ENCODE data around the gene DPH7.
"Not testable (repeated sequence)": the region's sequence is repeated elsewhere in the genome, so short reads cannot be mapped to it uniquely, and the experiment has no call there.

Gene DPH7

DNA sequence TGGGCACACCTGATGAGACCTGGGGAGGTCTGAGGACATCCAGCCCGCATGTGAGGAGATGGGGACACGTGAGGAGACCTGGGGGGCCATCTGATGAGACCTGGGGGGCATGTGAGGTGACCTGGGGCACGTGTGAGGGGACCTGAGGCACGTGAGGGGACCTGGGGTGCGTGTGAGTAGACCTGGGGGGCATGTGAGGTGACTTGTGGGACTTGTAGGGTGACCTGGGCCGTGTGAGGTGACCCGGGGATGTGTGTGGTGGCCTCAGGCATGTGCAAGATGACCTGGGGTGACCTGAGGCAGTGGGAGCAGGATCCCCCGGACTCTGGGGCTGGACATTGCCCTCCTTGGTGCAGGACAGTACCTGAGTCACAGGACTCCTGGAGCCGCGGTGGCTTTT lies 59.2 kb downstream of the DPH7 start:
- TF ChIP-seq CTCF (conservative IDR thresholded peaks at IDR 0.05; ENCODE audit: low read length) (no peak), EZH2phosphoT487 (IDR thresholded peaks at IDR 0.05; ENCODE audit: borderline replicate concordance) (no peak)
- Histone ChIP-seq H4K20me1 (ENCODE audit: insufficient read depth, low read length, poor library complexity, severe bottlenecking) (no peaks in the 10 kb centered on the region), H3K9ac (ENCODE audit: low read depth, low read length, poor library complexity, severe bottlenecking) (no peak overlapping the region), H3K27me3 (ENCODE audit: insufficient read depth, low read length, poor library complexity, severe bottlenecking) (no peaks in the 10 kb centered on the region), H3K4me2 (ENCODE audit: low read depth, low read length, poor library complexity, severe bottlenecking) (no peak overlapping the region), H3K4me1 (ENCODE audit: insufficient read depth, low read length, poor library complexity, severe bottlenecking) (no peaks in the 10 kb centered on the region), H3K4me3 (ENCODE audit: low read length, poor library complexity, severe bottlenecking) (no peak overlapping the region), H3K79me2 (ENCODE audit: insufficient read depth, low read length) (no peaks in the 10 kb centered on the region), H3F3A (ENCODE audit: low read depth) (no peaks in the 10 kb centered on the region; the same call in 1 of the 2 replicates), H3K36me3 (ENCODE audit: insufficient read depth, low read length) (no peaks in the 10 kb centered on the region), H3K9me2 (replicated peaks; ENCODE audit: low read depth, low read length) (no peaks in the 10 kb centered on the region), H3K9me3 (ENCODE audit: insufficient read depth, low read depth, low read length) (no peaks in the 10 kb centered on the region), H2AFZ (ENCODE audit: low read length) (no peak overlapping the region)

DNA sequence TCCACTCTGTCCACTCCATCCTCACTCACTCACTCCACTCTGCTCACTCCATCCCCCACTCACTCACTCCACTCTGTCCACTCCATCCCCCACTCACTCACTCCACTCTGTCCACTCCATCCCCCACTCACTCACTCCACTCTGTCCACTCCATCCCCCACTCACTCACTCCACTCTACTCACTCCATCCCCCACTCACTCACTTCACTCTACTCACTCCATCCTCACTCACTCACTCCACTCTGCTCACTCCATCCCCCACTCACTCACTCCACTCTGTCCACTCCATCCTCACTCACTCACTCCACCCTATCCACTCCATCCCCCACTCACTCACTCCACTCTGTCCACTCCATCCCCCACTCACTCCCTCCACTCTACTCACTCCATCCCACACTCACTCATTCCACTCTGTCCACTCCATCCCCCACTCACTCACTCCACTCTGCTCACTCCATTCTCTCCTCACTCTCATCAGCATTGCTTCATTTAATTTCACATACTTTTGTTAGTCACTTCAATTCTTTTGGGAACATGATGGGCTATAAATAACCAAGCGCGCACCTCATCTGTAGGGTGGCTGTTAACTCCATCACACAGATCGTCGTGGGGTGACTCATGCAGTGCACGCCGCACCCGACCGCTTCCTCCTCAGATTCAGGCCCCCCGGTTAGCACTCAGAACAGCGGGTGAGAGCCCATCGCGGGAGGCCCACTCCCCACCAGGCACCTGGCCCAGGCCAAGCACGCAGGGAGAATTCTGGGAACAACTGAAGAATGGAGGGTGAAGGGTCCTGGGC lies 59.9 kb downstream of the DPH7 start:
- H3K4me2 ChIP-seq (ENCODE audit: low read depth, low read length, poor library complexity, severe bottlenecking); H3K36me3 ChIP-seq (ENCODE audit: insufficient read depth, low read length); H2AFZ ChIP-seq (ENCODE audit: low read length); H3K4me1 ChIP-seq (ENCODE audit: insufficient read depth, low read length, poor library complexity, severe bottlenecking); H3K79me2 ChIP-seq (ENCODE audit: insufficient read depth, low read length); H3K9ac ChIP-seq (ENCODE audit: low read depth, low read length, poor library complexity, severe bottlenecking); H4K20me1 ChIP-seq (ENCODE audit: insufficient read depth, low read length, poor library complexity, severe bottlenecking); H3F3A ChIP-seq (ENCODE audit: low read depth); H3K27me3 ChIP-seq (ENCODE audit: insufficient read depth, low read length, poor library complexity, severe bottlenecking); H3K9me2 ChIP-seq (replicated peaks; ENCODE audit: low read depth, low read length); H3K9me3 ChIP-seq (ENCODE audit: insufficient read depth, low read depth, low read length); H3K4me3 ChIP-seq (ENCODE audit: low read length, poor library complexity, severe bottlenecking): not testable (repeated sequence)

- TF ChIP-seq CTCF (conservative IDR thresholded peaks at IDR 0.05; ENCODE audit: low read length) (no peak), EZH2phosphoT487 (IDR thresholded peaks at IDR 0.05; ENCODE audit: borderline replicate concordance) (no peak)
- Histone ChIP-seq H3K4me2 (ENCODE audit: low read depth, low read length, poor library complexity, severe bottlenecking) (no peak overlapping the region), H3K36me3 (ENCODE audit: insufficient read depth, low read length) (no peaks in the 10 kb centered on the region), H3K27me3 (ENCODE audit: insufficient read depth, low read length, poor library complexity, severe bottlenecking) (no peaks in the 10 kb centered on the region), H3K9ac (ENCODE audit: low read depth, low read length, poor library complexity, severe bottlenecking) (no peak overlapping the region), H3K9me3 (ENCODE audit: insufficient read depth, low read depth, low read length) (no peaks in the 10 kb centered on the region), H3K4me1 (ENCODE audit: insufficient read depth, low read length, poor library complexity, severe bottlenecking) (no peaks in the 10 kb centered on the region), H4K20me1 (ENCODE audit: insufficient read depth, low read length, poor library complexity, severe bottlenecking) (no peaks in the 10 kb centered on the region), H3K79me2 (ENCODE audit: insufficient read depth, low read length) (no peaks in the 10 kb centered on the region), H2AFZ (ENCODE audit: low read length) (no peak overlapping the region), H3F3A (ENCODE audit: low read depth) (no peaks in the 10 kb centered on the region; the same call in 1 of the 2 replicates), H3K9me2 (replicated peaks; ENCODE audit: low read depth, low read length) (no peaks in the 10 kb centered on the region), H3K4me3 (ENCODE audit: low read length, poor library complexity, severe bottlenecking) (no peak overlapping the region)
Measured at GRCh38 chr9:137516144-137516917, 62.4 kb downstream of the DPH7 start.
